Activated CD4-positive, alpha-beta T cell treated with anti-CD3 and anti-CD28 coated beads, Interleukin-2, amount 50 U/mL, for 16 hours (primary cell): ENCODE results near the gene SNRPB.

Experiments
- DNase-seq: peaks from one replicate; pipeline ENCODE4 v3.0.0-alpha.2; 2020

Gene SNRPB

DNA sequence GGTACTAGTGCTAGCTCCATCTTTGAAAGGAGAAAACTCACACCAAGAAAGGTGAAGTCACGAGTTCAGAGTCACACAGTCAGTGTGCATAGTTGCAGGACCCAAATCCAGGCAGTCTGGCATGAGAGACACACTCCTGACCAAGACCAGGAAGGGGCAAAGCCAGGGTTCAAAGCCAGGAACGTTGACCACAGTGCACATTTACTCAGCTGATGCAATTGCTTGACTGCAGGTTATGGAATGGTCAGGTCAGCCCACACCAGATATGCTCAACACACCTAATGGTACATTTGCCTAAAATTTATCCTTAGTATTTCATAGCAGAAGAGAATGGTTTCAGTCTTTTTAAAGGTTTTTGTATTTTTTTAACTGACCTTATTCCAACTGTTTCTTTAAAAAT, 52.2 kb downstream of the SNRPB start:
- DNase-seq: no peak

DNA sequence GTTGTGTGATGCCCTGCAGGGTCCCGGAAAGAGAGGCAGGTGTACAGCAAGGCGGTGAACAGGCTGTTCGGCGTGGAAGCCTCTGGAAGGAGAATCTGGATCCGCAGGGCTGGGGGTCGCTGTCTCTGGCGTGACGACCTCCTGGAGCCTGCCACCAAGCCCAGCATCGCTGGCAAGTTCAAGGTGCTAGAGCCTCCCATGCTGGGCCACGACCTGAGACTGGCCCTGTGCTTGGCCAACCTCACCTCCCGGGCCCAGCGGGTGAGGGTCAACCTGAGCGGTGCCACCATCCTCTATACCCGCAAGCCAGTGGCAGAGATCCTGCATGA, 53.4 kb downstream of the SNRPB start:
- no peak for DNase-seq

DNA sequence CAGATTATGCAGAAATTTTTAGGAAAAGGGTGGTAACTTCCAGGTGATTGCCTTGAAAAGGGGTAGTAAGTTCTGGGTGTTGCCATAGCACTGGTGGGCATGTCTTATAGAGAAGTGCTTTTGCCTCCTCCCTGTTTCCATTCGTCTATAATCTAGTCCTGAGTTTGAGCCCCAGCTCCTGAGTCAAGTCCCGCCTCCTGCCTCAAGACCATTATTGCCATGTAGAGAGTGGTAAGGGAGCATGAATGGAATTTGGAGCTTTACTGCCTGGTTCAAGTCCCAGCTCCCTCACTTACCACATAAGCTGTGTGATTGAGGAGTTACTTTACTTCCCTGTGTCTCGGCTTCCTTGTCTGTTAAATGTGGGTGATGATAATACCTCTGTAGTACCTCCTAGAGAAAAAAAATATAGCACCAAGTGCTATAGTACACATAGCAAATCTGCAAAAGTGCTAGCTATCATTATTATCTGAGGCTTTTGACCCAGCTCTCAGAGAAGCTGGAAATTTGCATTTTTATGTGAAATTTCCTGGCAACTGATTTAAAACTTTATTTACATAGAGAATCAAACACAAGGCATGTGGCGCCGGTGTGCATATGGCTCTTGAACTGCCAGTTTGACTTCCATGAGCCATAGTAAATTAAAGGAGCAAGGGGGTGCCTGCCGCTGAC, 53.9 kb downstream of the SNRPB start:
- no peak for DNase-seq
